Endothelial cell of umbilical vein (primary cell): ENCODE measurements around the gene C10orf67. TPM values are rescaled to one million over a fixed set of nuclear protein-coding genes. Genes with fewer than 3 reads are reported as not detected.

Experiments used
- BruUV-seq: library from RNA; stranded (reverse); fragments of 400-500 nt; replicated peaks from 2 replicates; lab custom pipeline; 2021; lab: Mats Ljungman, UMichigan
- CTCF ChIA-PET: fragments of 300-600, 350-600 bp; sonication (Branson Sonifier 250); formaldehyde crosslinking; loops from one replicate; lab custom pipeline; 2021; ENCODE audit warnings: antibody characterized with exemption, inconsistent platforms; lab: Charles Lee
- POLR2A ChIA-PET: fragments of 300-600, 350-600 bp; sonication (Branson Sonifier 250); formaldehyde crosslinking; loops from one replicate; lab custom pipeline; 2021; ENCODE audit warnings: antibody characterized with exemption, inconsistent platforms; lab: Charles Lee
- DNase-seq: peaks from one replicate; pipeline ENCODE4 v3.0.0-alpha.2; 2011; ENCODE audit warnings: low read depth, low spot score
- FAIRE-seq: peaks from 2 replicates; lab custom pipeline; 2011; peaks lifted over from hg19 to GRCh38; lab: Jason Lieb, UNC
- H2AFZ ChIP-seq: 2 replicates; pipeline ENCODE4 v1.6.0; 2012; ENCODE audit warnings: low read depth, low read length, control low read depth, inconsistent platforms
- H3K27ac ChIP-seq: 2 replicates; pipeline ENCODE4 v1.5.1; 2011; ENCODE audit warnings: low read depth, mild to moderate bottlenecking, control low read depth, low read length, moderate library complexity; ENCODE audit not compliant: insufficient read depth
- H3K27me3 ChIP-seq, 2 experiments: 2 replicates each; pipeline versions ENCODE4 v1.6.0 to v1.6.1; 2011; ENCODE audit warnings: low read length in 2 of 2, mixed read lengths in 1 of 2; ENCODE audit not compliant: control insufficient read depth in 2 of 2, insufficient read depth in 2 of 2
- H3K36me3 ChIP-seq, 2 experiments: 2 replicates in 1 of 2; 3 replicates in 1 of 2; pipeline ENCODE4 v1.5.1; 2011; ENCODE audit warnings: low read length in 2 of 2, mild to moderate bottlenecking in 1 of 2, moderate library complexity in 1 of 2; ENCODE audit not compliant: control insufficient read depth in 2 of 2, insufficient read depth in 2 of 2; ENCODE audit errors: extremely low read depth in 1 of 2
- H3K4me1 ChIP-seq: 3 replicates; pipeline ENCODE4 v1.5.1; 2011; ENCODE audit warnings: mild to moderate bottlenecking, low read length; ENCODE audit not compliant: control insufficient read depth, insufficient read depth; ENCODE audit errors: extremely low read depth
- H3K4me2 ChIP-seq: 2 replicates; pipeline ENCODE4 v1.6.1; 2011; ENCODE audit warnings: low read length, control low read depth, mixed read lengths; ENCODE audit not compliant: insufficient read depth
- H3K4me3 ChIP-seq, 3 experiments: fragments of 200-600 bp in 1 of 3; sonication (generic), shearing (Covaris generic) in 1 of 3; replicated peaks in 1 of 3; 2 replicates each; pipeline ENCODE4 v1.5.1; 2011 to 2016; ENCODE audit warnings: control low read depth in 3 of 3, low read length in 3 of 3, mild to moderate bottlenecking in 2 of 3, inconsistent platforms in 1 of 3, low read depth in 1 of 3, moderate library complexity in 1 of 3; ENCODE audit not compliant: insufficient read depth in 1 of 3
- H3K79me2 ChIP-seq: 2 replicates; pipeline ENCODE4 v1.6.0; 2012; ENCODE audit warnings: low read length, inconsistent platforms; ENCODE audit not compliant: control insufficient read depth, insufficient read depth
- H3K9ac ChIP-seq: replicated peaks from 2 replicates; pipeline ENCODE3; 2011; ENCODE audit warnings: low read length, control low read depth; ENCODE audit not compliant: insufficient read depth; ENCODE audit errors: extremely low read depth
- H3K9me1 ChIP-seq: replicated peaks from 3 replicates; pipeline ENCODE4 v1.6.0; 2011; ENCODE audit warnings: mild to moderate bottlenecking, low read length; ENCODE audit not compliant: control insufficient read depth, insufficient read depth; ENCODE audit errors: extremely low read depth
- H3K9me3 ChIP-seq: replicated peaks from 2 replicates; pipeline ENCODE4 v1.5.1; 2012; ENCODE audit warnings: low read length, inconsistent platforms; ENCODE audit not compliant: control insufficient read depth, insufficient read depth
- H4K20me1 ChIP-seq: replicated peaks from 2 replicates; pipeline ENCODE3; 2011; ENCODE audit warnings: mild to moderate bottlenecking, low read length; ENCODE audit not compliant: control insufficient read depth, insufficient read depth; ENCODE audit errors: extremely low read depth
- EZH2 ChIP-seq: IDR thresholded peaks from 2 replicates; pipeline ENCODE4 v1.6.1; 2012; ENCODE audit warnings: borderline replicate concordance, low read depth, mild to moderate bottlenecking, moderate library complexity, low read length, inconsistent platforms; ENCODE audit not compliant: severe bottlenecking
- FOS ChIP-seq: IDR thresholded peaks from 2 replicates; pipeline ENCODE4 v1.6.1; 2011; ENCODE audit warnings: mild to moderate bottlenecking, low read length, moderate library complexity, borderline replicate concordance; ENCODE audit not compliant: insufficient read depth
- GATA2 ChIP-seq: IDR thresholded peaks from 2 replicates; pipeline ENCODE4 v1.7.0; 2011; ENCODE audit warnings: low read depth, mild to moderate bottlenecking, moderate library complexity, mixed read lengths, low read length; ENCODE audit not compliant: insufficient read length, insufficient read depth
- JUN ChIP-seq: IDR thresholded peaks from 2 replicates; pipeline ENCODE4 v1.6.1; 2011; ENCODE audit warnings: borderline replicate concordance, low read depth; ENCODE audit not compliant: insufficient read length, insufficient read depth
- MYC ChIP-seq: IDR thresholded peaks from one replicate; pipeline ENCODE4 v1.6.1; 2011; ENCODE audit warnings: mild to moderate bottlenecking, low read depth, low read length
- POLR2A ChIP-seq: IDR thresholded peaks from 2 replicates; pipeline ENCODE4 v1.6.1; 2012; ENCODE audit warnings: low read depth, mild to moderate bottlenecking, control low read depth, low read length
- POLR2AphosphoS5 ChIP-seq: IDR thresholded peaks from 2 replicates; pipeline ENCODE4 v1.6.1; 2012; ENCODE audit warnings: low read depth, mild to moderate bottlenecking, control low read depth, low read length, moderate library complexity; ENCODE audit not compliant: insufficient read depth
- dilution Hi-C: fragments of 300-500 bp; cut with MboI; formaldehyde crosslinking; loops from one replicate; pipeline ENCODE4 v1.15.0; 2019; ENCODE audit warnings: low sequenced_read_pairs; ENCODE audit not compliant: extremely low pct_ligation_motif_present
- intact Hi-C: fragments of 100-400 bp; cut with micrococcal nuclease; formaldehyde crosslinking; loops from one replicate; pipeline ENCODE4 v1.10.0; 2022
- polyA plus RNA-seq, 4 experiments: library from polyadenylated mRNA; depleted of rRNA in 3 of 4; stranded (reverse) in 3 of 4; unstranded in 1 of 4; fragments of >200 nt; gene quantifications; 2 replicates each; pipeline versions ENCODE4 v1.2.1 to v1.2.3, GENCODE V29; 2011 to 2012; ENCODE audit warnings: missing spikeins in 1 of 4
- total RNA-seq: library from RNA; stranded (reverse); gene quantifications from 2 replicates; pipeline ENCODE4 v1.2.3, GENCODE V29; 2021
- TF ChIP-seq, protein P1 (sequence below), 2 donors: IDR thresholded peaks; 1 replicate in 1 of 2; 2 replicates in 1 of 2; pipeline ENCODE4 v1.5.1; 2011; ENCODE audit warnings: low read length in 2 of 2, mild to moderate bottlenecking in 2 of 2, moderate library complexity in 2 of 2, control low read depth in 1 of 2, inconsistent platforms in 1 of 2, low read depth in 1 of 2; ENCODE audit not compliant: insufficient read depth in 1 of 2; ENCODE audit errors: extremely low read depth in 1 of 2
- TF ChIP-seq, protein P2 (sequence below): IDR thresholded peaks from 2 replicates; pipeline ENCODE4 v1.6.1; 2011; ENCODE audit not compliant: insufficient read depth, insufficient read length

Gene C10orf67
- total and polyA plus RNA-seq, 2 donors (not counting 3 experiments of a cell fraction or from before 2014, with no cell fraction given), result not detected

DNA sequence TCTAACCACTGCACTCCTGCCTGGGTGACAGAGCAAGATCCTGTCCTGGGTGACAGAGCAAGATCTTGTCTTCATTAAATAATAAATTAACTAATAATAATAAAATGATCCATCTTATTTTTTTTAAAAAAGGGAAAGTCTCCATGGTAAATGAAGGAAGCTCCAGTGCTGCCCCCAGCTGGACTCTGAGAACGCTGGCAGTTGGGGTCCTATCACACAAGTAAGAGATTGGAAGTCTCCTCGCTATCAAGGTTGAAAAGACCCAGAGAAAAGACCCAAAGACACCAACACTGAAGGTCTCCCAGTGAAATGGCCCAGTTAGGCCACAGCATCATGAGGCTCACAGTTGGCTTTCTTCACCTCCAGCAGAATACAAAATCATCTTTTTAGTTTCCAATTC lies 13.8 kb upstream of the C10orf67 start:
- dilution Hi-C loops, result no loop called here
- no TSS peak for BruUV-seq
- CTCF ChIA-PET, result no interaction called here

More for the DNA sequence above, 13.8 kb upstream of the C10orf67 start:
- no peak overlapping the region for H2AFZ ChIP-seq
- H3K79me2 ChIP-seq, result no peaks in the 10 kb centered on the region
- H3K36me3 ChIP-seq, result no peaks in the 10 kb centered on the region
- FAIRE-seq (no peak), DNase-seq (no peak)
- H3K4me2 ChIP-seq, result no peak overlapping the region
- no peaks in the 10 kb centered on the region for H3K4me1 ChIP-seq
- intact Hi-C loops, result no loop called here
- H4K20me1 ChIP-seq, result no peaks in the 10 kb centered on the region
- H3K4me3 ChIP-seq, result no peak overlapping the region
- POLR2A ChIA-PET, result no interaction called here
- no peak overlapping the region for H3K27ac ChIP-seq
- H3K9me1 ChIP-seq, result no peaks in the 10 kb centered on the region
- TF ChIP-seq, protein P1, sequence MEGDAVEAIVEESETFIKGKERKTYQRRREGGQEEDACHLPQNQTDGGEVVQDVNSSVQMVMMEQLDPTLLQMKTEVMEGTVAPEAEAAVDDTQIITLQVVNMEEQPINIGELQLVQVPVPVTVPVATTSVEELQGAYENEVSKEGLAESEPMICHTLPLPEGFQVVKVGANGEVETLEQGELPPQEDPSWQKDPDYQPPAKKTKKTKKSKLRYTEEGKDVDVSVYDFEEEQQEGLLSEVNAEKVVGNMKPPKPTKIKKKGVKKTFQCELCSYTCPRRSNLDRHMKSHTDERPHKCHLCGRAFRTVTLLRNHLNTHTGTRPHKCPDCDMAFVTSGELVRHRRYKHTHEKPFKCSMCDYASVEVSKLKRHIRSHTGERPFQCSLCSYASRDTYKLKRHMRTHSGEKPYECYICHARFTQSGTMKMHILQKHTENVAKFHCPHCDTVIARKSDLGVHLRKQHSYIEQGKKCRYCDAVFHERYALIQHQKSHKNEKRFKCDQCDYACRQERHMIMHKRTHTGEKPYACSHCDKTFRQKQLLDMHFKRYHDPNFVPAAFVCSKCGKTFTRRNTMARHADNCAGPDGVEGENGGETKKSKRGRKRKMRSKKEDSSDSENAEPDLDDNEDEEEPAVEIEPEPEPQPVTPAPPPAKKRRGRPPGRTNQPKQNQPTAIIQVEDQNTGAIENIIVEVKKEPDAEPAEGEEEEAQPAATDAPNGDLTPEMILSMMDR (IDR thresholded peaks at IDR 0.05; ENCODE audit: extremely low read depth in 1 of 2, insufficient read depth in 1 of 2, low read depth in 1 of 2, low read length in 2 of 2), result no peak
- TF ChIP-seq GATA2 (no peak), POLR2AphosphoS5 (no peak), JUN (no peak), MYC (no peak), EZH2 (no peak), POLR2A (no peak), FOS (no peak)
- TF ChIP-seq, protein P2, sequence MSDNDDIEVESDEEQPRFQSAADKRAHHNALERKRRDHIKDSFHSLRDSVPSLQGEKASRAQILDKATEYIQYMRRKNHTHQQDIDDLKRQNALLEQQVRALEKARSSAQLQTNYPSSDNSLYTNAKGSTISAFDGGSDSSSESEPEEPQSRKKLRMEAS, result no peak
- H3K9me3 ChIP-seq, result peaks cover 2% of the 10 kb centered on the region
- H3K9ac ChIP-seq, result no peak overlapping the region
- no peaks in the 10 kb centered on the region for H3K27me3 ChIP-seq
